HG02884 (cell line): ENCODE measurements around the gene COL23A1.

ENCODE experiments used
- ATAC-seq: cut with Tn5 transposase; IDR thresholded peaks from one replicate; pipeline ENCODE4 v1.9.1; 2021; ENCODE audit warnings: mild to moderate bottlenecking, moderate library complexity; ENCODE audit not compliant: unreplicated experiment

The COL23A1 gene

DNA sequence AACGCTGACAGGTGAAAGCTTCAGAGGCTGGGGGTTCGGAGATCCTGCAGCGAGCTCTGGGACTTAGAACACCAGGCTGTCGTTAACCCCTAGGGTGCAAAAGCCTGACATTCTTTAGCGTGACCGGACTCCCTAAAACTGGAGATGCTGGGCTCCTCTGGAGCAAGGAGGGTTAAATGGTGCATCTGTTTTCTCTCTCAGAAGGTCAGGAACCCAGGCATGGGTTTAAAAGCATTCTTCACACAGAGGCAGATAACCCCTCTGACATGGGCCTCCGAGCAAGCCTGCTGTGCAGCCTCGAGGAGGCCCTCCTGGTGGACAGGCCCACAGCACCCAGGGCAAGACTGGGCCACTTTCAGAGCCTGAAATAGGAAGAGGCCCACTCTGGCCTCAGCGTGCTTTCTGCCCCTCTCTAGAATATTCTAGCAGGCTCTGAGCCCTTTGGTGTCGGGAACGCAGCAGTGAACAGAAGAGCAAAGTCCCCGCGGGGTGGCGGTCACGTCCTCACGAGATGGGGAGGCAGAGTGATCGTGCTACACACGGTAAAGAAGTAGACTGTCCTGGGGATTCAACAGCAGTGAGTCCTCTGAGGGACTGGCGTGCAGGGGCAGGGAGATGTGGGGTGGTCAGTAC is 124.8 kb downstream of the COL23A1 start:
- ATAC-seq: no peak

DNA sequence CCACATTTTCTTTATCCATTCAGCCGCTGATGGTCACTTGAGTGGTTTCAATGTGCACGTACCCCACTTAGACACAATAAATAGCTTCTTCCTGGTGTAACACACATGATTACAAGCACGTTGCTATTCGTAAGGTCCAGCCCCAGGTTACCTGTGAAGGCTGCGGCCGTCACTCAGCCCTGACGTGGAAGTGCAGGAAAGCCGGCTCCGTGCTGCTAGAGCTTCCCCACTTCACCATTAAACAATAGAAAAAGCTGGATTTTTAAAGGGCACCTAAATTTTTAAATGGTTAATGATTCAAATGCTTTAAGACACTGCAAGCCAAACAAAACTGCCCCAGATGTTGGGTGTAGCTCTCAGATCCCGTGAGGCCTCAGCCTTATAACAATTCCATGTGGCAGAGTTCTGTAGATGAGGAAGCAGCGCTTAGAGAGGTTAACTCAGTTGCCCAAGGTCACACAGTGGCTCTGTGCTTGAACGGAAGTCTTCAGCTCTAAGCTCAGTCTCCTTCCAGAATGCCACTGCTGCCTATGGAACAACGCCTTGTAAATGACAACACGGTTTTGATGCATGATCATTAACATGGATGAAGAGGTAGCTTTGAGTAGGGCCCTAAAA is 125.7 kb downstream of the COL23A1 start:
- no peak for ATAC-seq

DNA sequence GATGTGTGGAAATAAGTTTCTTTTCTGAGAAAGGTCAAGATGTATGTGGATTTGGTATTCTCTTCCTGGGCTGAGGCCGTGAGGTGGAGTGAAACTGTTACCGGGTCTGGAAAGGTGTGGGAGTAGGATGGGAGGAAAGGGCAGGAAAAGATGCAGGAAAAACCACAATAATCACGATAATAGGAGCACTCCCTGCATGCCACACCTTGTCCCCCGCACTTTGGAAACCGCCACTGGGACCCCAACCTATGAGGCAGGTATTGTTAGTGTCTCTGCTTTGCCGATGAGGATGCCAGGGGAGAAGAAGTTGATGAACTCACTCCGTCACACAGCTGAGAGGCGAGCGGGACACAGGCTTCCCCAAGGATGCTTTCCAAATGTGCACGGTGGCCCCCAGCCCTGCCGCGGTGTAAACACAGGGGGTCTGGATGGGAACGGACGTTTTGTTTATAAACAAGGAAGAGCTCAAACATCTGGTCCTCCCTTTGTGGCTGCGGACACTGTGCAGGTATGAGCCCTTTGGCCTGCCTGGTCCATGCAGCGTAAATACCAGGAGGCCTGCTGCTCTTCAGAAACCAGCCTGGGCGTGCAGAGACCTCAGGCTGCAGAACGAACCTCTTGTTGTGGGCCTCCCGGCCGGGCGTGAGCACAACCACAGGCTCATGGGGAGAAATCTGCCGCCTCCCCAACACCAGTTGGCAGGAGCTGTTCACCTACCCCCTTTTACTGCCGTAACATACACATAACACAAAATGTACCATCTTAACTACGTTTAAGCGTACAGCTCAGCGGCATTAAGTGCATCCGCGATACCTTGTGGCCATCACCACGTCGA is 126.7 kb downstream of the COL23A1 start:
- no peak for ATAC-seq

DNA sequence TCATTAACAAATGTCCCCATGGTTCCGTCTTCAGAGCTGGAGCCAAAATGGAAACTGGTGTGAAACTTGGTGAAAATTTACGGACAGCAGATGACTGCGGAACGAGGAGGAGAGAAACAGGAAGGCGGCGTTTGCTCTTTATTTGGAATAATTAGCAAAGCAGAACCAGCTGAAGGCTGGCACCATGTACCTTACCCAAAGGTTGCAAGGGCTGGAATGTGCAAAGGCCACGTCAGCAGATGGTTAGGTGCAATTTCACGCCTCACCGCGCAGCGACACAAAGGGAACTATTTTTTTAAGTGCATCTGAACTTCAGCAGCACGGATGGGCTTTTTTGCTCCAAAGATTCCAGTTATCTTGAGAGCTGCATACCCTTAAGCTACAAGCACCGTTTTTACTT is 127.4 kb downstream of the COL23A1 start:
- ATAC-seq: no peak

GRCh38 chr5:178462076-178462475 is 128.1 kb downstream of the COL23A1 start:
- no peak for ATAC-seq

GRCh38 chr5:178461004-178461730 is 129.0 kb downstream of the COL23A1 start:
- ATAC-seq: no peak

- ATAC-seq: no peak
Measured at GRCh38 chr5:178460598-178460997, 129.6 kb downstream of the COL23A1 start.

DNA sequence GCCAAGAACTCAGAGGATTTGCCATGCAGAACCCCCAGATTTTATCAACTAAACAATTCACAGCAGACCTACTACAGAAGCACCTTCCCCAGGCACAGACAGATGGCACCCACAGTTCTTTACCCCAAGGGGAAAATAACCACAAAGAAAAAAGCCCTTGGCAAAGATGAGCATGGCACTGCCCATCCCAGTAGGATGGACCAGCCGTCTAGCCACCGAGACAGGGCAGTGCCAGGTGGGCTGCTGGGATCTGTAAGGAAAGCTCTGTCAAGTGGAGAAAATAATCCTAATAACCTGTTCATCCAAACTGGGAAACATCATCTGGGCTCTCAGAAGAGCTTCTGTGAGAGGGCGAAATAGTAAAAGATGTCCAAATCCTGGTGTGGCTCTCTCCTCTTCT is 130.0 kb downstream of the COL23A1 start:
- no peak for ATAC-seq

DNA sequence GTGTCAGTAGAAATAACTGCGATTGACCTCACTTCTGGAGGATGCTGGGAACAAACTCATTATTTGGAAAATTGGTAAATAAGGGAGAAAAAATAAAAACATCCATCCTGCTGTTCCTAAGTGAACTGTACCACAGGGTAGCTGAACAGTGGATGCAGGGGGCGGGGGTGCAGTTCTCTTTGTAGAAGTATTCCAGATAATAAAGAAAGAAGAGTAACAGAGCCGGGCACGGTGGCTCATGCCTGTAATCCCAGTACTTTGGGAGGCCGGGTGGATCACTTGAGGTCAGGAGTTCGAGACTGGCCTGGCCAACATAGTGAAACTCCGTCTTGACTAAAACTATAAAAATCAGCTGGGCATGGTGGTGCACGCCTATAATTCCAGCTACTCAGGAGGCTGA is 132.1 kb downstream of the COL23A1 start:
- no peak for ATAC-seq

- ATAC-seq: no peak
Measured at GRCh38 chr5:178457471-178457870, 132.7 kb downstream of the COL23A1 start.

DNA sequence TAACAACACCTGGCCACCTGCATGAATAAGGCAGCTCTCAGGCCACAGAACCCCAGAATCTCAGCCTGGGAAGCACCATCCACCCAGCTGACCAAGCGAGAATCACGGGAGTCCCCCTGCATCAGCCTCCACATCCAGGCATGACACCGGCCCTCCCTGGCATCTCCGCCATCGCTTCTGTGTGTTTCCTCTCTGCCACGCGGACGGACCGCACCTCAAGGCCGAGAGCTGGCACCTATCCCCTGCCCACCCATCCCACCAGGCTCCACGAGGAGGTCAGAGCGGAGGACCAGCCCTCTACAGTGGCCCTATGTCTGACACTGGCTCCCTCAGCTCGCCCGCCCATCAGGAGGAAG is 134.7 kb downstream of the COL23A1 start:
- no peak for ATAC-seq

- ATAC-seq: no peak
Measured at GRCh38 chr5:178454821-178455479, 135.2 kb downstream of the COL23A1 start.

- no peak for ATAC-seq
Measured at GRCh38 chr5:178454303-178454702, 135.9 kb downstream of the COL23A1 start.

DNA sequence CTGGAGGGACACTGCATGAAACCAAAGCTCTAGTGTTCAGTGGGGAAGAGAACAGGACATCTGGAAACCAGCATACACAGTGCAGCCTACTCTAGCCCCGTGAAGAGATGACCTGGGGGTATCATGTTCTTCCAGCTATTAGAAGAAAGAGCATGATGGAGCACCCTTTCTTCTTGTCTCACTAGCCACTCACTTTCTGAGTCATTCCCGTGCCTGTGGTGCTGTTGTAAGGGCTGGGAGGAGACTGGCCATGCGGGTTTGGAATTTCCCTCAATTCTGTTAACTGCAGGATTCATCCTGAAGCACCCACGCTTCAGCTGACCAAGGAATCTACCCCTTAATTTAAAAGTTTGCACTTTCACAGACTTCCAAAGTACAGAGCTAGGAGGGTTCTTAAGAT is 137.0 kb downstream of the COL23A1 start:
- ATAC-seq: no peak

- no peak for ATAC-seq
Measured at GRCh38 chr5:178450121-178451028, 139.8 kb downstream of the COL23A1 start.

GRCh38 chr5:178449163-178450070 is 140.8 kb downstream of the COL23A1 start:
- no peak for ATAC-seq

DNA sequence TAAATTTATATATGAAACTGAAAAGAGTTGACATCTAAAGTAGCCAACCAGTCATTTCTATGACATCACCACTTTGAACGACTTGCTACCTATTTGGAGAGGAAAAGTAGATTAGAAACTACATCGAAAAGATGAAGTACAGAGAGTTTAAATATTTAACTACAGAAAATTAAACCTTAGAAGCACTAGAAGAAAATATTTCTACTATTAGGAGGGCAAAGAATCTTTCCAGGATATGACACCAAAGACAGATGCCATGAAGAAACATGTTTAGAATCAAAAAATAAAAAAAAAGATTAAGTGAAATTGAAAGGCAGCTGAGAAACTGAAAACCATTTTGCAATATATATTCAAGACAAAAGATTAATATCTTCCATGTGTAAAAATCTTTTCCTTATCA is 144.7 kb downstream of the COL23A1 start:
- no peak for ATAC-seq

DNA sequence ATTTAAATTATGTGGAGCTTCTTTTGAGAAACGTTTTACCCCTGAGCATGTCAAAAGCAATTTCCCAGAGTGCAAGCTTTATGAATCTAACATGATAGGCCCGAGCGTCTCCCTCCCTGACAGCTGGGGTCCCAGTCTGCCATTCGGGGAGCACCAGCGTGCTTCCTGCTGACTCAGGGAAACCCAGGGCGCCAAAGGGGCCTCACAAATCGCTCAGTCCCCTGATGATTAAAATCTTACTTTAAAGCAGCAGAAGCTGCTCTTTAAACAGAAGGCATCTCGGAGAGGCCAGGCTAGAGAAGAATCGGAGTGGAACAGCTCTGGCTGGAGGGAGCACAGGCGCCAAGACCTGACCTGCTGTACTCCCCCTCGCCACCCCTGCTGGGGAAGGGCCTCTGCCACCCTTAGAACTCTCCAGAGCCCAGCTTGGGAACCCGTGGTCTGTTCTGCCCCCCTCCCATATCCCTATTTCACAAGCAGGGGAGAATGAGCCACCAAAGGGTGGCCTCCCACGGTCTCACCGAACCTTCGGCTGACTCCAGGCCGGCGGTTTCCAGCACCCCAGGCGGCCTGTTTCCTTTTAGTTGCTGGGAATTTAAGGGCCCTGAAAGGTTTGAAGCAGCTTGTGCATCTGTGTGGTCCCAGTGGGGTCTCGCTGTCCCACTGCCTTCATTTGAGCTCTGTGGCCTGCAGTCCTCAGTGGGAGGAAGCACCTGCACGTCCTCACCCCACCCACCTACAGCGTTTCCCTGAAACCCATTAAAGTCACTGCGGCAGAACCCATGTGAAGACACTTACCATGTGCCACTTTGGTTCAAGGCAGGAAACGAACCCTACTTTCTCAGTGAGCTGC is 147.6 kb downstream of the COL23A1 start:
- ATAC-seq: no peak
